Activated CD8-positive, alpha-beta T cell treated with anti-CD3 and anti-CD28 coated beads for 36 hours (primary cell): ENCODE data around the gene ILF3. TPM values are rescaled to one million over a fixed set of nuclear protein-coding genes. Genes with fewer than 3 reads are reported as not detected.

Source experiments
- ATAC-seq: fragments of 200-7000 bp; cut with Tn5 transposase; one replicate; pipeline ENCODE4 v1.10.0; 2021; ENCODE audit warnings: mild to moderate bottlenecking, moderate library complexity
- CTCF ChIA-PET: fragments of 350-600 bp; sonication (Branson Sonifier 250); formaldehyde crosslinking; loops from one replicate; lab custom pipeline; 2021; ENCODE audit warnings: antibody characterized with exemption; lab: Charles Lee
- POLR2A ChIA-PET: fragments of 350-600 bp; sonication (Branson Sonifier 250); formaldehyde crosslinking; loops from one replicate; lab custom pipeline; 2021; ENCODE audit warnings: antibody characterized with exemption; lab: Charles Lee
- DNase-seq: peaks from one replicate; pipeline ENCODE4 v3.0.0-alpha.2; 2020
- H3K27ac Mint-ChIP-seq: one replicate; pipeline ENCODE4 v1.8.0; 2021; ENCODE audit warnings: mild to moderate bottlenecking, mixed read lengths
- H3K27me3 Mint-ChIP-seq: one replicate; pipeline ENCODE4 v1.8.0; 2021; ENCODE audit warnings: mixed read lengths
- H3K36me3 Mint-ChIP-seq: one replicate; pipeline ENCODE4 v1.8.0; 2021; ENCODE audit warnings: low read depth, mixed read lengths
- H3K4me1 Mint-ChIP-seq: one replicate; pipeline ENCODE4 v1.8.0; 2021; ENCODE audit warnings: low read depth, mixed read lengths
- H3K4me3 Mint-ChIP-seq: one replicate; pipeline ENCODE4 v1.8.0; 2021; ENCODE audit warnings: mild to moderate bottlenecking, moderate library complexity, mixed read lengths
- H3K9me3 Mint-ChIP-seq: one replicate; pipeline ENCODE4 v1.8.0; 2021; ENCODE audit warnings: mixed read lengths
- CTCF ChIP-seq: fragments of 200-600 bp; IDR thresholded peaks from one replicate; pipeline ENCODE4 v1.8.0; 2022; ENCODE audit warnings: antibody characterized with exemption, mild to moderate bottlenecking
- intact Hi-C: fragments of 100-400 bp; cut with micrococcal nuclease; formaldehyde crosslinking; loops from one replicate; pipeline ENCODE4 v1.10.0; 2022
- total RNA-seq, 2 experiments: library from RNA; stranded (reverse); gene quantifications; one replicate each; pipeline ENCODE4 v1.2.3, GENCODE V29; 2021

ILF3 gene
- total RNA-seq, 2 experiments from 2014 or later = 435 to 450 TPM

GRCh38 chr19:10690341-10690781 is 36.2 kb downstream of the ILF3 start:
- POLR2A ChIA-PET = interaction anchor here (0.8 to 1.9 kb wide), 8 partner anchors 9 to 100 kb away, joined by 3 to 7 read pairs (median 4); no protein-coding TSS in a partner anchor
- ATAC-seq (no peak), DNase-seq (no peak)
- Mint-ChIP-seq H3K9me3 (no peaks in the 10 kb centered on the region), H3K27me3 (no peaks in the 10 kb centered on the region), H3K4me3 (no peak overlapping the region), H3K27ac (no peak overlapping the region), H3K4me1 (peaks cover 8% of the 10 kb centered on the region), H3K36me3 (peaks cover 38% of the 10 kb centered on the region)
- CTCF ChIA-PET = interaction anchor here (0.9 to 1.5 kb wide), 3 partner anchors 10 to 109 kb away, joined by 3 to 5 read pairs (median 3); no protein-coding TSS in a partner anchor
- intact Hi-C loops = no loop called here
- TF ChIP-seq CTCF = no peak

DNA sequence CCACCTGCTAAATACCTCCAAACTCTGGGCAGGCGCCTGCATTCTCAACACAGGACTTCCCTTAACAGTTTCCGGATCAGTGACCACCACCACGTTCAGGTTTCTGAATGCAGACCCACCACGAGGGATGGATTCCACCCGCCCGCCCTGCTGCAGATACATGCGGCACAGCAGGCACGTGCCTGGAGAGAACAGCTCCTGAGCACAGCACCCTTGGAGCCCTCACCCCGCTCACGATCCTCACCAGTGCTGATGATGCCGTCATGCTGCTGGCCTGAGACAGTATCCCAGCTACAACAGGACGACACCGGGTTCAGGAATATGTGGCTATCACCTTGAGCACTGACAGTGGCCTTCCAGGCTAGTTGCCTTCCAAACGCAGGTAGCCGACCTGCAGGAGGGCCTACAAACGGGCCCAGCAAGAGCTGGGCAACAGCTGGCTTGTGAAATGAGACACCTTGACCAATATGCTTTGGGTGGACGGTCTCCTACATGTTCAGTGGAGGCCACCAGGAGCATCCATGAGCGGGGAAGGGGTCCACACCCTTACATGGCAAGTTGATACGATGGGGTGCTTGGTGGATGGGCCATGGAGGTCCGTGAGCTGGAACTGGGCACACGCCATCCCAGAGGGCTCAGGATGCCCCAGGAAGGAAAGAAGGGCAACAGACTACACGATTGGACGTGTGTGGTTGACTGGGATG is 37.2 kb downstream of the ILF3 start:
- DNase-seq = no peak
- Mint-ChIP-seq H3K4me3 (no peak overlapping the region), H3K27ac (no peak overlapping the region), H3K9me3 (no peaks in the 10 kb centered on the region), H3K36me3 (peaks cover 37% of the 10 kb centered on the region), H3K27me3 (no peaks in the 10 kb centered on the region), H3K4me1 (peaks cover 17% of the 10 kb centered on the region)
- CTCF ChIA-PET = interaction anchor here (1.2 to 2.9 kb wide), 3 partner anchors 8 to 110 kb away, joined by 5 to 14 read pairs (median 6); partner anchors contain the start of gene QTRT1
- TF ChIP-seq CTCF = no peak
- ATAC-seq = no peak
- intact Hi-C loops = no loop called here
- POLR2A ChIA-PET = interaction anchor here (1.1 to 2.7 kb wide), 9 partner anchors 8 to 145 kb away, joined by 3 to 11 read pairs (median 5); no protein-coding TSS in a partner anchor

- H3K27me3 Mint-ChIP-seq = peaks cover 3% of the 10 kb centered on the region
- ChIA-PET CTCF (interaction anchor here (1.2 to 2.9 kb wide), 3 partner anchors 8 to 111 kb away, joined by 5 to 14 read pairs (median 6); partner anchors contain the start of gene QTRT1), POLR2A (interaction anchor here (1.1 to 2.7 kb wide), 11 partner anchors 8 to 145 kb away, joined by 3 to 11 read pairs (median 4); partner anchors contain the start of gene QTRT1)
- intact Hi-C loops = no loop called here
- no peak for TF ChIP-seq CTCF
- H3K4me1 Mint-ChIP-seq = peaks cover 17% of the 10 kb centered on the region
- no peak overlapping the region for H3K4me3 Mint-ChIP-seq
- H3K36me3 Mint-ChIP-seq = peaks cover 34% of the 10 kb centered on the region
- no peak for DNase-seq
- no peak for ATAC-seq
- no peaks in the 10 kb centered on the region for H3K9me3 Mint-ChIP-seq
- no peak overlapping the region for H3K27ac Mint-ChIP-seq
Measured at GRCh38 chr19:10691883-10692282, 37.7 kb downstream of the ILF3 start.

- DNase-seq (no peak), ATAC-seq (no peak)
- ChIA-PET POLR2A (interaction anchor here (0.8 to 2.7 kb wide), 11 partner anchors 9 to 144 kb away, joined by 3 to 11 read pairs (median 4); partner anchors contain the start of gene QTRT1), CTCF (interaction anchor here (2.1 to 2.9 kb wide), 2 partner anchors 9 to 112 kb away, joined by 6 to 14 read pairs; partner anchors contain the start of gene QTRT1)
- no peaks in the 10 kb centered on the region for H3K9me3 Mint-ChIP-seq
- H3K36me3 Mint-ChIP-seq = peaks cover 29% of the 10 kb centered on the region
- H3K4me3 Mint-ChIP-seq = no peak overlapping the region
- peaks cover 3% of the 10 kb centered on the region for H3K27me3 Mint-ChIP-seq
- H3K27ac Mint-ChIP-seq = no peak overlapping the region
- TF ChIP-seq CTCF = no peak
- intact Hi-C loops = no loop called here
- peaks cover 17% of the 10 kb centered on the region for H3K4me1 Mint-ChIP-seq
Measured at GRCh38 chr19:10692673-10693264, 38.6 kb downstream of the ILF3 start.
